SK-N-SH (cell line): Measurements from ENCODE around the gene CDC25B. TPM values are rescaled to one million over a fixed set of nuclear protein-coding genes. Genes with fewer than 3 reads are reported as not detected.

Experiments used
- CTCF ChIA-PET: fragments of 300-600, 350-600 bp; formaldehyde crosslinking; extraction: SDS; loops from one replicate; lab custom pipeline; 2021; lab: Yijun Ruan, JAX
- POLR2A ChIA-PET: fragments of 350-600 bp; sonication (Branson Sonifier 250); formaldehyde crosslinking; extraction: SDS; loops from one replicate; lab custom pipeline; 2020; ENCODE audit warnings: antibody characterized with exemption, inconsistent platforms; lab: Yijun Ruan, JAX
- DNase-seq: peaks from one replicate; pipeline ENCODE4 v3.0.0; 2012
- H2AFZ ChIP-seq: fragments of 200-600 bp; sonication (generic); 2 replicates; pipeline ENCODE4 v1.8.1; 2016; ENCODE audit warnings: antibody characterized with exemption, mild to moderate bottlenecking, low read depth
- H3F3A ChIP-seq: fragments of 200-600 bp; sonication (generic); replicated peaks from 2 replicates; pipeline ENCODE3; 2016; ENCODE audit warnings: antibody characterized with exemption, mild to moderate bottlenecking; ENCODE audit not compliant: insufficient read depth
- H3K27ac ChIP-seq, 2 experiments: fragments of 200-500 bp in 1 of 2; fragments of 200-600 bp in 1 of 2; sonication (Bioruptor generic) in 1 of 2; sonication (generic), shearing (Covaris generic) in 1 of 2; 2 replicates each; pipeline versions ENCODE4 v1.5.1 to v1.6.1; 2014 to 2016; ENCODE audit warnings: low read depth in 2 of 2, inconsistent platforms in 1 of 2, low read length in 1 of 2, mild to moderate bottlenecking in 1 of 2, mixed read lengths in 1 of 2
- H3K27me3 ChIP-seq: fragments of 200-600 bp; sonication (generic), shearing (Covaris generic); 2 replicates; pipeline ENCODE4 v1.6.1; 2016; ENCODE audit warnings: mixed run types; ENCODE audit not compliant: insufficient read depth
- H3K36me3 ChIP-seq, 2 experiments: fragments of 200-500 bp in 1 of 2; fragments of 200-600 bp in 1 of 2; sonication (Bioruptor generic) in 1 of 2; sonication (generic) in 1 of 2; replicated peaks in 1 of 2; 2 replicates each; pipeline versions ENCODE3 to v1.5.1; 2014 to 2016; ENCODE audit warnings: low read length in 1 of 2, mild to moderate bottlenecking in 1 of 2; ENCODE audit not compliant: insufficient read depth in 2 of 2, control insufficient read depth in 1 of 2
- H3K4me1 ChIP-seq, 2 experiments: fragments of 200-500 bp in 1 of 2; fragments of 200-600 bp in 1 of 2; sonication (Bioruptor generic) in 1 of 2; sonication (generic), shearing (Covaris generic) in 1 of 2; 2 replicates each; pipeline versions ENCODE4 v1.5.1 to v1.6.1; 2014 to 2016; ENCODE audit warnings: low read depth in 1 of 2, low read length in 1 of 2, mixed run types in 1 of 2; ENCODE audit not compliant: insufficient read depth in 2 of 2, control insufficient read depth in 1 of 2
- H3K4me2 ChIP-seq: fragments of 200-600 bp; sonication (generic), shearing (Covaris generic); 2 replicates; pipeline ENCODE4 v1.6.1; 2017; ENCODE audit warnings: mixed run types
- H3K4me3 ChIP-seq, 2 experiments: fragments of 200-500 bp in 1 of 2; fragments of 200-600 bp in 1 of 2; sonication (Bioruptor generic) in 1 of 2; sonication (generic), shearing (Covaris generic) in 1 of 2; 2 replicates each; pipeline versions ENCODE4 v1.5.1 to v1.8.1; 2014 to 2016; ENCODE audit warnings: low read depth in 2 of 2, inconsistent platforms in 1 of 2, low read length in 1 of 2, mild to moderate bottlenecking in 1 of 2, mixed read lengths in 1 of 2, moderate library complexity in 1 of 2
- H3K79me2 ChIP-seq: fragments of 200-600 bp; sonication (generic); 2 replicates; pipeline ENCODE4 v1.8.1; 2017; ENCODE audit warnings: mild to moderate bottlenecking; ENCODE audit not compliant: insufficient read depth
- H3K9ac ChIP-seq: fragments of 200-600 bp; sonication (generic); 2 replicates; pipeline ENCODE4 v1.6.1; 2017; ENCODE audit warnings: mixed run types
- H3K9me2 ChIP-seq: fragments of 200-600 bp; sonication (generic); 2 replicates; pipeline ENCODE4 v1.6.1; 2017; ENCODE audit warnings: mixed run types
- H3K9me3 ChIP-seq: fragments of 200-600 bp; sonication (generic); 2 replicates; pipeline ENCODE4 v1.6.1; 2017; ENCODE audit warnings: mixed run types, mild to moderate bottlenecking, moderate library complexity
- H4K20me1 ChIP-seq: fragments of 200-600 bp; sonication (generic); 2 replicates; pipeline ENCODE4 v1.6.1; 2017; ENCODE audit warnings: mild to moderate bottlenecking, mixed run types; ENCODE audit not compliant: insufficient read depth
- ELF1 ChIP-seq: IDR thresholded peaks from 2 replicates; pipeline ENCODE4 v1.4.0; 2012
- FOSL2 ChIP-seq: IDR thresholded peaks from 2 replicates; pipeline ENCODE4 v1.4.0; 2012; ENCODE audit warnings: low read depth, mild to moderate bottlenecking, moderate library complexity, borderline replicate concordance
- FOXJ3 ChIP-seq: sonication (generic); formaldehyde crosslinking; IDR thresholded peaks from 2 replicates; pipeline ENCODE4 v1.5.1; 2020; ENCODE audit warnings: mild to moderate bottlenecking, missing genetic modification reagents
- JUND ChIP-seq: IDR thresholded peaks from 2 replicates; pipeline ENCODE4 v1.4.0; 2012
- MEF2A ChIP-seq: IDR thresholded peaks from 2 replicates; pipeline ENCODE4 v1.4.0; 2012; ENCODE audit warnings: low read depth, borderline replicate concordance
- MXI1 ChIP-seq: IDR thresholded peaks from 2 replicates; pipeline ENCODE4 v1.6.1; 2012; ENCODE audit warnings: mild to moderate bottlenecking, low read depth, low read length, improper control_type of control experiment
- NRF1 ChIP-seq: IDR thresholded peaks from 2 replicates; pipeline ENCODE4 v1.6.1; 2012; ENCODE audit warnings: low read depth, mild to moderate bottlenecking, low read length
- POLR2AphosphoS5 ChIP-seq: IDR thresholded peaks from 2 replicates; pipeline ENCODE4 v1.6.1; 2012; ENCODE audit warnings: low read depth, low read length
- RAD21 ChIP-seq: IDR thresholded peaks from 2 replicates; pipeline ENCODE4 v1.6.1; 2012; ENCODE audit warnings: mild to moderate bottlenecking, low read length
- RCOR1 ChIP-seq: fragments of 150-350 bp; IDR thresholded peaks from 2 replicates; pipeline ENCODE4 v1.6.1; 2017; ENCODE audit warnings: antibody characterized with exemption, low read length
- RFX5 ChIP-seq: IDR thresholded peaks from 2 replicates; pipeline ENCODE4 v1.6.1; 2012; ENCODE audit warnings: mild to moderate bottlenecking, improper control_type of control experiment, low read length
- RXRA ChIP-seq: IDR thresholded peaks from 2 replicates; pipeline ENCODE4 v1.4.0; 2012; ENCODE audit warnings: low read depth, mild to moderate bottlenecking, borderline replicate concordance
- SIN3A ChIP-seq: IDR thresholded peaks from 2 replicates; pipeline ENCODE4 v1.6.1; 2012; ENCODE audit warnings: low read depth, mild to moderate bottlenecking, low read length, moderate library complexity, borderline replicate concordance
- SMC3 ChIP-seq: IDR thresholded peaks from 2 replicates; pipeline ENCODE4 v1.6.1; 2012; ENCODE audit warnings: low read depth, low read length, improper control_type of control experiment
- TAF1 ChIP-seq: IDR thresholded peaks from 2 replicates; pipeline ENCODE4 v1.6.1; 2012; ENCODE audit warnings: low read depth, mild to moderate bottlenecking, low read length, moderate library complexity, borderline replicate concordance
- TEAD4 ChIP-seq: IDR thresholded peaks from 2 replicates; pipeline ENCODE4 v1.4.0; 2012; ENCODE audit warnings: mild to moderate bottlenecking, borderline replicate concordance; ENCODE audit not compliant: insufficient read depth
- WGBS: methylation state at CpG from one replicate; pipeline ENCODE4 v1.1.6; 2017; ENCODE audit warnings: low lambda C conversion rate; 5-methylcytosine and 5-hydroxymethylcytosine counted together
- polyA plus RNA-seq, 3 experiments: library from polyadenylated mRNA; depleted of rRNA; stranded (reverse); fragments of >200 nt; gene quantifications; 2 replicates each; pipeline ENCODE4 v1.2.3, GENCODE V29; 2012
- TF ChIP-seq, protein P1 (sequence below): fragments of 150-350 bp; IDR thresholded peaks from 2 replicates; pipeline ENCODE4 v1.6.1; 2016; ENCODE audit warnings: mild to moderate bottlenecking, low read depth, low read length
- TF ChIP-seq, protein P2 (sequence below): IDR thresholded peaks from 2 replicates; pipeline ENCODE4; 2012
- TF ChIP-seq, protein P3 (sequence below): IDR thresholded peaks from 2 replicates; pipeline ENCODE4 v1.4.0; 2012; ENCODE audit warnings: low read depth, borderline replicate concordance
- TF ChIP-seq, protein P4 (sequence below): fragments of 200-600 bp; sonication (generic); IDR thresholded peaks from 2 replicates; pipeline ENCODE4 v1.6.1; 2017; ENCODE audit warnings: antibody characterized with exemption, mild to moderate bottlenecking, moderate library complexity

The CDC25B gene
- polyA plus RNA-seq, 1 of the 3 experiments (the other 2 are of a cell fraction): 56.5 TPM

DNA sequence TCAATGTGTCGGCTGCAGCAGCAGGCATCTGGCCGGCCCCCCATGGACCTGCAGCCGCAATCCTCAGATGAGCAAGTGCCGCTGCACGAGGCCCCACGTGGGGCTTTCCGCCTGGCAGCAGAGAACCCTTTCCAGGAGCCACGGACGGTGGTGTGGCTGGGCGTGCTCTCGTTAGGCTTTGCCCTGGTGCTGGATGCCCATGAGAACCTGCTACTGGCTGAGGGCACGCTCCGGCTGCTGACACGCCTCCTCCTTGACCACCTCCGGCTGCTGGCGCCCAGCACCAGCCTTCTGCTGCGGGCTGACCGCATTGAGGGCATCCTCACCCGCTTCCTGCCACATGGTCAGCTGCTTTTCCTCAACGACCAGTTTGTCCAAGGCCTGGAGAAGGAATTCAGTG lies 27.8 kb downstream of the CDC25B start:
- no peak overlapping the region for H3K4me2 ChIP-seq
- H2AFZ ChIP-seq: no peak overlapping the region
- H3F3A ChIP-seq: no peaks in the 10 kb centered on the region
- no peaks in the 10 kb centered on the region for H3K9me3 ChIP-seq
- CTCF ChIA-PET: interaction anchor here (8.8 kb wide), 1 partner anchor 37 kb away, joined by 161 read pairs; the partner anchor contains the start of gene CENPB
- WGBS: 92% methylated on average over 12 of the region's 20 CpGs
- no peaks in the 10 kb centered on the region for H3K27me3 ChIP-seq
- POLR2A ChIA-PET: interaction anchor here (0.6 kb wide), 1 partner anchor 13 kb away, joined by 4 read pairs; no protein-coding TSS in a partner anchor
- H4K20me1 ChIP-seq: no peaks in the 10 kb centered on the region
- H3K27ac ChIP-seq: no peak overlapping the region
- H3K36me3 ChIP-seq: peaks cover 14 to 27% of the 10 kb centered on the region in 2 experiments
- H3K4me3 ChIP-seq: no peak overlapping the region
- no peak overlapping the region for H3K9ac ChIP-seq
- H3K4me1 ChIP-seq: peaks cover 11 to 14% of the 10 kb centered on the region in 2 experiments; a peak in 2 of 4 replicates
- H3K79me2 ChIP-seq: peaks cover 17% of the 10 kb centered on the region
- TF ChIP-seq RAD21 (no peak), FOXJ3 (no peak), SIN3A (no peak), RXRA (no peak), NRF1 (no peak), SMC3 (no peak), MEF2A (no peak), RFX5 (no peak), TEAD4 (no peak), POLR2AphosphoS5 (no peak), TAF1 (no peak), MXI1 (no peak), ELF1 (no peak), JUND (no peak), FOSL2 (no peak), RCOR1 (no peak)
- TF ChIP-seq, protein P1, sequence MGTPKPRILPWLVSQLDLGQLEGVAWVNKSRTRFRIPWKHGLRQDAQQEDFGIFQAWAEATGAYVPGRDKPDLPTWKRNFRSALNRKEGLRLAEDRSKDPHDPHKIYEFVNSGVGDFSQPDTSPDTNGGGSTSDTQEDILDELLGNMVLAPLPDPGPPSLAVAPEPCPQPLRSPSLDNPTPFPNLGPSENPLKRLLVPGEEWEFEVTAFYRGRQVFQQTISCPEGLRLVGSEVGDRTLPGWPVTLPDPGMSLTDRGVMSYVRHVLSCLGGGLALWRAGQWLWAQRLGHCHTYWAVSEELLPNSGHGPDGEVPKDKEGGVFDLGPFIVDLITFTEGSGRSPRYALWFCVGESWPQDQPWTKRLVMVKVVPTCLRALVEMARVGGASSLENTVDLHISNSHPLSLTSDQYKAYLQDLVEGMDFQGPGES: no peak
- TF ChIP-seq, protein P2, sequence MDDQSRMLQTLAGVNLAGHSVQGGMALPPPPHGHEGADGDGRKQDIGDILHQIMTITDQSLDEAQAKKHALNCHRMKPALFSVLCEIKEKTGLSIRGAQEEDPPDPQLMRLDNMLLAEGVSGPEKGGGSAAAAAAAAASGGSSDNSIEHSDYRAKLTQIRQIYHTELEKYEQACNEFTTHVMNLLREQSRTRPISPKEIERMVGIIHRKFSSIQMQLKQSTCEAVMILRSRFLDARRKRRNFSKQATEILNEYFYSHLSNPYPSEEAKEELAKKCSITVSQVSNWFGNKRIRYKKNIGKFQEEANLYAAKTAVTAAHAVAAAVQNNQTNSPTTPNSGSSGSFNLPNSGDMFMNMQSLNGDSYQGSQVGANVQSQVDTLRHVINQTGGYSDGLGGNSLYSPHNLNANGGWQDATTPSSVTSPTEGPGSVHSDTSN: no peak
- TF ChIP-seq, protein P3, sequence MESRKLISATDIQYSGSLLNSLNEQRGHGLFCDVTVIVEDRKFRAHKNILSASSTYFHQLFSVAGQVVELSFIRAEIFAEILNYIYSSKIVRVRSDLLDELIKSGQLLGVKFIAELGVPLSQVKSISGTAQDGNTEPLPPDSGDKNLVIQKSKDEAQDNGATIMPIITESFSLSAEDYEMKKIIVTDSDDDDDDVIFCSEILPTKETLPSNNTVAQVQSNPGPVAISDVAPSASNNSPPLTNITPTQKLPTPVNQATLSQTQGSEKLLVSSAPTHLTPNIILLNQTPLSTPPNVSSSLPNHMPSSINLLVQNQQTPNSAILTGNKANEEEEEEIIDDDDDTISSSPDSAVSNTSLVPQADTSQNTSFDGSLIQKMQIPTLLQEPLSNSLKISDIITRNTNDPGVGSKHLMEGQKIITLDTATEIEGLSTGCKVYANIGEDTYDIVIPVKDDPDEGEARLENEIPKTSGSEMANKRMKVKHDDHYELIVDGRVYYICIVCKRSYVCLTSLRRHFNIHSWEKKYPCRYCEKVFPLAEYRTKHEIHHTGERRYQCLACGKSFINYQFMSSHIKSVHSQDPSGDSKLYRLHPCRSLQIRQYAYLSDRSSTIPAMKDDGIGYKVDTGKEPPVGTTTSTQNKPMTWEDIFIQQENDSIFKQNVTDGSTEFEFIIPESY: no peak
- TF ChIP-seq, protein P4, sequence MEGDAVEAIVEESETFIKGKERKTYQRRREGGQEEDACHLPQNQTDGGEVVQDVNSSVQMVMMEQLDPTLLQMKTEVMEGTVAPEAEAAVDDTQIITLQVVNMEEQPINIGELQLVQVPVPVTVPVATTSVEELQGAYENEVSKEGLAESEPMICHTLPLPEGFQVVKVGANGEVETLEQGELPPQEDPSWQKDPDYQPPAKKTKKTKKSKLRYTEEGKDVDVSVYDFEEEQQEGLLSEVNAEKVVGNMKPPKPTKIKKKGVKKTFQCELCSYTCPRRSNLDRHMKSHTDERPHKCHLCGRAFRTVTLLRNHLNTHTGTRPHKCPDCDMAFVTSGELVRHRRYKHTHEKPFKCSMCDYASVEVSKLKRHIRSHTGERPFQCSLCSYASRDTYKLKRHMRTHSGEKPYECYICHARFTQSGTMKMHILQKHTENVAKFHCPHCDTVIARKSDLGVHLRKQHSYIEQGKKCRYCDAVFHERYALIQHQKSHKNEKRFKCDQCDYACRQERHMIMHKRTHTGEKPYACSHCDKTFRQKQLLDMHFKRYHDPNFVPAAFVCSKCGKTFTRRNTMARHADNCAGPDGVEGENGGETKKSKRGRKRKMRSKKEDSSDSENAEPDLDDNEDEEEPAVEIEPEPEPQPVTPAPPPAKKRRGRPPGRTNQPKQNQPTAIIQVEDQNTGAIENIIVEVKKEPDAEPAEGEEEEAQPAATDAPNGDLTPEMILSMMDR: no peak
- H3K9me2 ChIP-seq: no peaks in the 10 kb centered on the region
- no peak for DNase-seq
